MM.1S (cell line): ENCODE measurements around the gene LLGL1.

Experiments used
- DNase-seq: peaks from one replicate; pipeline ENCODE4 v3.0.0-alpha.2; 2015
- H2AFZ ChIP-seq: fragments of 300-600 bp; sonication (generic); 2 replicates; pipeline ENCODE4 v1.6.0; 2016; ENCODE audit warnings: antibody characterized with exemption, low read length
- H3F3A ChIP-seq: fragments of 300-600 bp; sonication (generic); 2 replicates; pipeline ENCODE4 v1.6.1; 2016; ENCODE audit warnings: mild to moderate bottlenecking, antibody characterized with exemption, low read length, moderate library complexity, mixed read lengths; ENCODE audit not compliant: insufficient read depth
- H3K27ac ChIP-seq: fragments of 300-600 bp; sonication (generic); 2 replicates; pipeline ENCODE4 v1.5.1; 2016; ENCODE audit warnings: mild to moderate bottlenecking, low read length
- H3K27me3 ChIP-seq: fragments of 300-600 bp; sonication (generic); replicated peaks from 2 replicates; pipeline ENCODE4 v1.6.0; 2016; ENCODE audit warnings: low read length; ENCODE audit not compliant: insufficient read depth
- H3K36me3 ChIP-seq: fragments of 300-600 bp; sonication (generic); replicated peaks from 2 replicates; pipeline ENCODE4 v1.6.1; 2016; ENCODE audit warnings: mild to moderate bottlenecking, low read length, mixed read lengths; ENCODE audit not compliant: insufficient read depth
- H3K4me1 ChIP-seq: fragments of 300-600 bp; sonication (generic); 2 replicates; pipeline ENCODE4 v1.6.1; 2016; ENCODE audit warnings: low read length, mixed read lengths
- H3K4me2 ChIP-seq: fragments of 300-600 bp; sonication (generic); 2 replicates; pipeline ENCODE4 v1.6.0; 2016; ENCODE audit warnings: low read depth, low read length
- H3K4me3 ChIP-seq: fragments of 300-600 bp; sonication (generic); 2 replicates; pipeline ENCODE4 v1.5.1; 2016; ENCODE audit warnings: low read length, mixed read lengths
- H3K79me2 ChIP-seq: fragments of 300-600 bp; sonication (generic); 2 replicates; pipeline ENCODE4 v1.6.1; 2016; ENCODE audit warnings: mixed run types, low read length, mixed read lengths
- H3K9ac ChIP-seq: fragments of 300-600 bp; sonication (generic); 2 replicates; pipeline ENCODE4 v1.6.1; 2016; ENCODE audit warnings: low read length, mixed read lengths
- H3K9me2 ChIP-seq: fragments of 300-600 bp; sonication (generic); replicated peaks from 2 replicates; pipeline ENCODE4 v1.6.1; 2016; ENCODE audit warnings: mild to moderate bottlenecking, low read length, mixed read lengths; ENCODE audit not compliant: insufficient read depth
- H3K9me3 ChIP-seq: fragments of 300-600 bp; sonication (generic); replicated peaks from 2 replicates; pipeline ENCODE4 v1.6.1; 2016; ENCODE audit warnings: mild to moderate bottlenecking, low read length, mixed read lengths; ENCODE audit not compliant: insufficient read depth
- H4K20me1 ChIP-seq: fragments of 300-600 bp; sonication (generic); 2 replicates; pipeline ENCODE4 v1.6.1; 2016; ENCODE audit warnings: mild to moderate bottlenecking, low read length, moderate library complexity, mixed read lengths; ENCODE audit not compliant: insufficient read depth
- EZH2 ChIP-seq: fragments of 300-600 bp; sonication (generic); optimal IDR thresholded peaks from 2 replicates; pipeline ENCODE3; 2017; ENCODE audit warnings: low read depth, mild to moderate bottlenecking, antibody characterized with exemption, low read length, mixed read lengths
- EZH2phosphoT487 ChIP-seq: fragments of 300-600 bp; sonication (generic); IDR thresholded peaks from 2 replicates; pipeline ENCODE4 v1.6.1; 2018; ENCODE audit warnings: antibody characterized with exemption, low read length
- TF ChIP-seq, protein P1 (sequence below): fragments of 300-600 bp; sonication (generic); IDR thresholded peaks from 2 replicates; pipeline ENCODE4 v1.5.1; 2016; ENCODE audit warnings: antibody characterized with exemption, low read length, mixed read lengths

Gene LLGL1

DNA sequence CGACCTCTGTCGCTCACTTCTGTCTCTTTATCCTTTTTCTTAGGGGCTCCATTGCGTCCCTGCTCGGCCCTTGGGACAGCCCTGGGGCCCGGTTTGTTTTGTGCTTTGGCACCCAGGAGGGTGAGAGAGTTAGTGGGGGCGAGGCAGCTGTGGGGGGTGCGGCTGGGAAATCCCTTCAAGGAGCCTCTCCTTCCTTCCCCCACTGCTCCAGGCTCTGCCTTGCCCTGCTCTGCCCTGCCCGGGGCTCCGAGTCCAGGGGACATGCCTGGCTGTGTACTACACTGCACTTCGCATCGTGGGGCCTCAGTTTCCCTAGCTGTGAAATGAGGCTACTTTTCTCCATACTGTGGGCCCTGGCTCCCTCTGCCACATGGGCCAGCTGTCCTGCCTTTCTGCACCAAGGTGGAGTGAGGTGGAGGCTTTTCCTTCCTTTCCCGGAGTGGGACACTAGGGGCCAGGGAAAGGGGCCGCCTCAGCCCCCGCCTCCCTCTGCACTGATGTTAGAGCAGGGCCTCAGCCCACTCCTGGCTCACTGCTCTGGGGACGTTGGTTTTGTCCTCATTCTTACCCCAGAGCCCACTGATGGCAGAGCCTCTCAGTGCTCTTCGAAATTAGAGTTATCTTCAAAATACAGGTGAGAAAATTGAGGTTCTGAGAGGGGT is 980 bp downstream of the LLGL1 start:
- H3F3A ChIP-seq: no peaks in the 10 kb centered on the region
- H3K9ac ChIP-seq: peak overlapping the region; percentile 39; the same call in 1 of the 2 replicates
- peak overlapping the region; percentile 78 for H3K4me2 ChIP-seq
- TF ChIP-seq, protein P1, sequence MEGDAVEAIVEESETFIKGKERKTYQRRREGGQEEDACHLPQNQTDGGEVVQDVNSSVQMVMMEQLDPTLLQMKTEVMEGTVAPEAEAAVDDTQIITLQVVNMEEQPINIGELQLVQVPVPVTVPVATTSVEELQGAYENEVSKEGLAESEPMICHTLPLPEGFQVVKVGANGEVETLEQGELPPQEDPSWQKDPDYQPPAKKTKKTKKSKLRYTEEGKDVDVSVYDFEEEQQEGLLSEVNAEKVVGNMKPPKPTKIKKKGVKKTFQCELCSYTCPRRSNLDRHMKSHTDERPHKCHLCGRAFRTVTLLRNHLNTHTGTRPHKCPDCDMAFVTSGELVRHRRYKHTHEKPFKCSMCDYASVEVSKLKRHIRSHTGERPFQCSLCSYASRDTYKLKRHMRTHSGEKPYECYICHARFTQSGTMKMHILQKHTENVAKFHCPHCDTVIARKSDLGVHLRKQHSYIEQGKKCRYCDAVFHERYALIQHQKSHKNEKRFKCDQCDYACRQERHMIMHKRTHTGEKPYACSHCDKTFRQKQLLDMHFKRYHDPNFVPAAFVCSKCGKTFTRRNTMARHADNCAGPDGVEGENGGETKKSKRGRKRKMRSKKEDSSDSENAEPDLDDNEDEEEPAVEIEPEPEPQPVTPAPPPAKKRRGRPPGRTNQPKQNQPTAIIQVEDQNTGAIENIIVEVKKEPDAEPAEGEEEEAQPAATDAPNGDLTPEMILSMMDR: no peak
- TF ChIP-seq EZH2 (no peak), EZH2phosphoT487 (no peak)
- peak overlapping the region; percentile 69 for H3K4me3 ChIP-seq
- no peaks in the 10 kb centered on the region for H3K9me3 ChIP-seq
- H4K20me1 ChIP-seq: no peaks in the 10 kb centered on the region
- DNase-seq: no peak
- no peaks in the 10 kb centered on the region for H3K4me1 ChIP-seq
- H3K27ac ChIP-seq: no peak overlapping the region
- H3K9me2 ChIP-seq: no peaks in the 10 kb centered on the region
- no peaks in the 10 kb centered on the region for H3K27me3 ChIP-seq
- H2AFZ ChIP-seq: peak overlapping the region; percentile 83
- no peaks in the 10 kb centered on the region for H3K36me3 ChIP-seq
- H3K79me2 ChIP-seq: 0 out of 2 replicates have a peak, but pooled peaks cover 4% of the 10 kb centered on the region

DNA sequence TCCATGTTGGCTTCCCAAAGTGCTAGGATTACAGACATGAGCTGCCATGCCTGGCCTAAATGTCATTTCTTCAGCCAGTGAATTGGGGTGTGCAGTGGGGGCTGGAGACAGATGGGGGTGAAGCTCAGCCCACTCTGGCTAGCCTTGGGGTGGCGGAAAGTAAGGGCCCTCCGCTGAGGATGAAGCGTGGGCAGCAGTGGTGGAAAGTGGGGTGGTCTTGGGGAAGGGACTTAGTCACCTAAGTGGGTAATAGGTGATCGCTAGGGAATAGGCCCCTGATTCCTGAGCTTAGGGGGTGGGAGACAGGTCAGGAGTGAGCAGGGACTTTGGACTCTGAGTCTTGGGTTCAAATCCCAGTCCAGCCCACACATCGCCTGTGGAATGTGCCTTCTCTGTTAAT is 2.2 kb downstream of the LLGL1 start:
- no peaks in the 10 kb centered on the region for H3K4me1 ChIP-seq
- no peak for TF ChIP-seq EZH2phosphoT487
- TF ChIP-seq EZH2: no peak
- TF ChIP-seq, protein P1: no peak
- H3K79me2 ChIP-seq: 0 out of 2 replicates have a peak, but pooled peaks cover 4% of the 10 kb centered on the region
- no peak overlapping the region for H3K4me2 ChIP-seq
- no peak overlapping the region for H2AFZ ChIP-seq
- no peaks in the 10 kb centered on the region for H3K36me3 ChIP-seq
- no peaks in the 10 kb centered on the region for H3K27me3 ChIP-seq
- H3K9me2 ChIP-seq: no peaks in the 10 kb centered on the region
- no peaks in the 10 kb centered on the region for H3F3A ChIP-seq
- H4K20me1 ChIP-seq: no peaks in the 10 kb centered on the region
- H3K9ac ChIP-seq: no peak overlapping the region
- no peaks in the 10 kb centered on the region for H3K9me3 ChIP-seq
- H3K4me3 ChIP-seq: no peak overlapping the region
- DNase-seq: no peak
- no peak overlapping the region for H3K27ac ChIP-seq

DNA sequence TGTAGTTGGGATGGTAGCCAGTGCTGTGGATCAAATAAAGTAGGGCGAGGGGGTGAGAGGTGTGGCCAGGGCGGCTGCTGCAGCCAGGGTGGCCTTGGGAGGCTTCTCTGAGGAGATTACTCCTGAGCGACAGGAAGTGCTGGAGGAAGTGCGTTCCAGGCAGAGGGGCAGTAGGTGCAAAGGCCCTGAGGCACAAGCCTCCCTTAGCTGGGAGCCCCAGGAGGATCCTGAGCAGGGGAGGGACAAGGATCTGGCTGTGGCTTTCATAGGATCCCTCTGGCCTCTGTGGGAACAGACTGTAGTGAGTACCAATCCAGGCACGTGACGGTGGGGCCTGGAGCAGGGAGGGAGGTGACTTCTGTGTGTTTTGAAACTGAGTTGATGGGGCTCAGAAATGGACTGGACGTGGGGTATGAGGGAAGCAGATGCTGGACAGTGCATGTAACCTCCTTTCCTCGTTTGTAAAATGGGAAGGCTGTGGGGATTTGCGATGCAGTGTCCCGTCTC is 2.8 kb downstream of the LLGL1 start:
- Histone ChIP-seq H3K9ac (no peak overlapping the region), H3K4me2 (no peak overlapping the region), H3K27me3 (no peaks in the 10 kb centered on the region), H3K9me2 (no peaks in the 10 kb centered on the region), H2AFZ (no peak overlapping the region), H3K27ac (no peak overlapping the region), H3K9me3 (no peaks in the 10 kb centered on the region), H3K79me2 (0 out of 2 replicates have a peak, but pooled peaks cover 4% of the 10 kb centered on the region), H4K20me1 (no peaks in the 10 kb centered on the region), H3K4me1 (no peaks in the 10 kb centered on the region), H3F3A (no peaks in the 10 kb centered on the region), H3K36me3 (no peaks in the 10 kb centered on the region), H3K4me3 (no peak overlapping the region)
- TF ChIP-seq, protein P1: no peak
- no peak for TF ChIP-seq EZH2phosphoT487
- TF ChIP-seq EZH2: no peak
- no peak for DNase-seq
